Fibroblast of lung (primary cell): ENCODE results near the gene MAK. TPM values are rescaled to one million over a fixed set of nuclear protein-coding genes. Genes with fewer than 3 reads are reported as not detected.

Experiments
- DNase-seq, 2 donors: peaks; one replicate each; pipeline versions ENCODE4 v3.0.0 to v3.0.0-alpha.2; 2010; ENCODE audit warnings: low read depth in 2 of 2
- H2AFZ ChIP-seq: 2 replicates; pipeline ENCODE4 v1.5.1; 2012; ENCODE audit warnings: low read length, control low read depth, inconsistent platforms
- H3K27ac ChIP-seq: 2 replicates; pipeline ENCODE4 v1.5.1; 2011; ENCODE audit warnings: low read length, control low read depth; ENCODE audit not compliant: insufficient read depth
- H3K27me3 ChIP-seq: 2 replicates; pipeline ENCODE4 v1.5.1; 2011; ENCODE audit warnings: mild to moderate bottlenecking, low read length; ENCODE audit not compliant: control insufficient read depth, insufficient read depth
- H3K36me3 ChIP-seq: 2 replicates; pipeline ENCODE4 v1.5.1; 2011; ENCODE audit warnings: low read length; ENCODE audit not compliant: control insufficient read depth, insufficient read depth
- H3K4me1 ChIP-seq: 2 replicates; pipeline ENCODE4 v1.5.1; 2011; ENCODE audit warnings: low read length; ENCODE audit not compliant: control insufficient read depth, insufficient read depth; ENCODE audit errors: extremely low read depth
- H3K4me2 ChIP-seq: 2 replicates; pipeline ENCODE4 v1.5.1; 2011; ENCODE audit warnings: low read length, control low read depth; ENCODE audit not compliant: insufficient read depth; ENCODE audit errors: extremely low read depth
- H3K4me3 ChIP-seq, 4 experiments: fragments of 200-600 bp in 1 of 4; sonication (generic) in 1 of 4; replicated peaks in 1 of 4; 2 replicates each; pipeline ENCODE4 v1.5.1; 2011 to 2016; ENCODE audit warnings: low read length in 4 of 4, low read depth in 3 of 4, mild to moderate bottlenecking in 3 of 4, control low read depth in 2 of 4, inconsistent platforms in 1 of 4, mixed read lengths in 1 of 4; ENCODE audit not compliant: insufficient read depth in 1 of 4; ENCODE audit errors: control extremely low read depth in 1 of 4
- H3K79me2 ChIP-seq: 2 replicates; pipeline ENCODE4 v1.5.1; 2012; ENCODE audit warnings: mild to moderate bottlenecking, low read length, inconsistent platforms; ENCODE audit not compliant: control insufficient read depth, insufficient read depth
- H3K9ac ChIP-seq: 2 replicates; pipeline ENCODE4 v1.5.1; 2011; ENCODE audit warnings: mild to moderate bottlenecking, low read length, control low read depth; ENCODE audit not compliant: insufficient read depth
- H3K9me3 ChIP-seq: 2 replicates; pipeline ENCODE4 v1.5.1; 2012; ENCODE audit warnings: low read depth, low read length; ENCODE audit not compliant: control insufficient read depth, insufficient read depth
- H4K20me1 ChIP-seq: 2 replicates; pipeline ENCODE4 v1.5.1; 2011; ENCODE audit warnings: low read length; ENCODE audit not compliant: control insufficient read depth, insufficient read depth; ENCODE audit errors: extremely low read depth
- CTCF ChIP-seq, 2 donors: IDR thresholded peaks in 1 of 2; conservative IDR thresholded peaks in 1 of 2; 1 replicate in 1 of 2; 2 replicates in 1 of 2; pipeline ENCODE4 v1.5.1; 2011 to 2012; ENCODE audit warnings: low read length in 2 of 2, control low read depth in 1 of 2, inconsistent platforms in 1 of 2, low read depth in 1 of 2, mild to moderate bottlenecking in 1 of 2
- EZH2 ChIP-seq: IDR thresholded peaks from 2 replicates; pipeline ENCODE4 v1.5.1; 2012; ENCODE audit warnings: low read length, control low read depth, mild to moderate bottlenecking; ENCODE audit errors: missing control alignments
- polyA plus RNA-seq, 2 donors: library from polyadenylated mRNA; depleted of rRNA in 1 of 2; stranded (reverse) in 1 of 2; unstranded in 1 of 2; fragments of >200 nt; gene quantifications; 2 replicates each; pipeline ENCODE4 v1.2.1, GENCODE V29; 2011 to 2012; ENCODE audit warnings: missing spikeins in 1 of 2
- total RNA-seq: library from RNA; depleted of rRNA; stranded (reverse); fragments of >200 nt; gene quantifications from 2 replicates; pipeline ENCODE4 v1.2.1, GENCODE V29; 2014

MAK gene
- total and polyA plus RNA-seq, 2 donors (not counting 1 experiment from before 2014, with no cell fraction given): 0.01 TPM; not detected in 1

DNA sequence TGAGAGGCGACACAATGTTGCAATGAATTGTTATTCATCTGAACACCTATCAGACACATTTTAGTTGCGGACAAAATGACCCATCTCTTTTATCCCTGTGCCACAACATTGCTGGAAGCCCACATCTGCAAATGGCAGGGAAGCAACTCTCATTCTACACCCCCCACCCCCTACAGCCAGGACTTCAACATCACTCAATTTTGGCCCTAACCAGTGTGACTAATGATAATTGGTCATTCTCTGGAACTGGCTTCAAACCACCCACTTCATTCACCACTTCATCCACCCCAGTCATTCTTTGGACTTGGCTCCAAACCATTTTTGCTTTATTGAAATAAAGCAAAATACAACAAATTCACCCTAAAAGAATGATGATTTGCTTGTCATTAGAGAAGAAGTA, 42.0 kb upstream of the MAK start:
- Histone ChIP-seq H3K27me3 (peaks cover 25% of the 10 kb centered on the region), H3K4me2 (no peak overlapping the region), H3K4me1 (no peaks in the 10 kb centered on the region), H3K4me3 (no peak overlapping the region), H3K9ac (no peak overlapping the region), H2AFZ (no peak overlapping the region), H4K20me1 (no peaks in the 10 kb centered on the region), H3K36me3 (no peaks in the 10 kb centered on the region), H3K79me2 (no peaks in the 10 kb centered on the region), H3K27ac (no peak overlapping the region), H3K9me3 (no peaks in the 10 kb centered on the region)
- no peak for TF ChIP-seq EZH2
- TF ChIP-seq CTCF (conservative IDR thresholded peaks at IDR 0.05 in 1 of 2, IDR thresholded peaks at IDR 0.05 in 1 of 2; ENCODE audit: low read depth in 1 of 2, low read length in 2 of 2): no peak
- DNase-seq: no peak

GRCh38 chr6:10877871-10878270, 39.5 kb upstream of the MAK start:
- Histone ChIP-seq H3K36me3 (no peaks in the 10 kb centered on the region), H4K20me1 (no peaks in the 10 kb centered on the region), H3K27ac (no peak overlapping the region), H3K9me3 (no peaks in the 10 kb centered on the region), H3K4me2 (no peak overlapping the region), H3K9ac (no peak overlapping the region), H3K79me2 (no peaks in the 10 kb centered on the region), H3K4me1 (no peaks in the 10 kb centered on the region), H3K4me3 (no peak overlapping the region), H3K27me3 (peaks cover 10% of the 10 kb centered on the region), H2AFZ (no peak overlapping the region)
- DNase-seq: no peak
- no peak for TF ChIP-seq CTCF (conservative IDR thresholded peaks at IDR 0.05 in 1 of 2, IDR thresholded peaks at IDR 0.05 in 1 of 2; ENCODE audit: low read depth in 1 of 2, low read length in 2 of 2)
- TF ChIP-seq EZH2: no peak

- Histone ChIP-seq H3K79me2 (no peaks in the 10 kb centered on the region), H3K4me1 (no peaks in the 10 kb centered on the region), H3K36me3 (no peaks in the 10 kb centered on the region), H3K27ac (no peak overlapping the region), H3K4me2 (no peak overlapping the region), H3K9me3 (no peaks in the 10 kb centered on the region), H2AFZ (no peak overlapping the region), H3K4me3 (no peak overlapping the region), H3K27me3 (peaks cover 5% of the 10 kb centered on the region), H3K9ac (no peak overlapping the region), H4K20me1 (no peaks in the 10 kb centered on the region)
- DNase-seq: no peak
- TF ChIP-seq CTCF (conservative IDR thresholded peaks at IDR 0.05 in 1 of 2, IDR thresholded peaks at IDR 0.05 in 1 of 2; ENCODE audit: low read depth in 1 of 2, low read length in 2 of 2) (no peak), EZH2 (no peak)
Measured at GRCh38 chr6:10877012-10877411, 38.7 kb upstream of the MAK start.
